CD14-positive monocyte (primary cell): ENCODE measurements around the gene CDC25C. TPM values are rescaled to one million over a fixed set of nuclear protein-coding genes. Genes with fewer than 3 reads are reported as not detected.

ENCODE experiments used
- DNase-seq, 3 donors: peaks; one replicate each; pipeline ENCODE4 v3.0.0-alpha.2; 2011 to 2022
- H2AFZ ChIP-seq: 2 replicates; pipeline ENCODE4 v1.6.0; 2012; ENCODE audit warnings: mild to moderate bottlenecking, low read depth, low read length, inconsistent platforms; ENCODE audit not compliant: insufficient read depth, poor library complexity, severe bottlenecking
- H3K27ac ChIP-seq, 2 donors: 1 replicate in 1 of 2; 2 replicates in 1 of 2; pipeline ENCODE4 v1.5.1; 2012 to 2013; ENCODE audit warnings: low read length in 2 of 2, control low read depth in 1 of 2, inconsistent platforms in 1 of 2, low read depth in 1 of 2, mild to moderate bottlenecking in 1 of 2
- H3K27me3 ChIP-seq, 2 donors: one replicate each; pipeline versions ENCODE4 v1.6.0 to v1.6.1; 2011 to 2013; ENCODE audit warnings: low read length in 2 of 2; ENCODE audit not compliant: control insufficient read depth in 2 of 2, insufficient read depth in 2 of 2
- H3K36me3 ChIP-seq, 2 donors: replicated peaks in 1 of 2; 1 replicate in 1 of 2; 2 replicates in 1 of 2; pipeline versions ENCODE4 v1.5.1 to v1.6.1; 2012 to 2013; ENCODE audit warnings: low read length in 2 of 2, control low read depth in 1 of 2, inconsistent platforms in 1 of 2, mild to moderate bottlenecking in 1 of 2; ENCODE audit not compliant: insufficient read depth in 2 of 2, control insufficient read depth in 1 of 2
- H3K4me1 ChIP-seq, 2 donors: 1 replicate in 1 of 2; 2 replicates in 1 of 2; pipeline versions ENCODE4 v1.5.1 to v1.6.1; 2012 to 2013; ENCODE audit warnings: low read length in 2 of 2, control low read depth in 1 of 2, inconsistent platforms in 1 of 2, mild to moderate bottlenecking in 1 of 2, moderate library complexity in 1 of 2; ENCODE audit not compliant: insufficient read depth in 2 of 2, control insufficient read depth in 1 of 2
- H3K4me2 ChIP-seq: replicated peaks from 2 replicates; pipeline ENCODE3; 2012; ENCODE audit warnings: low read length, moderate library complexity, mild to moderate bottlenecking; ENCODE audit not compliant: poor library complexity, severe bottlenecking; ENCODE audit errors: extremely low read depth
- H3K4me3 ChIP-seq, 3 experiments: fragments of 200-600 bp in 1 of 3; sonication (generic) in 1 of 3; replicated peaks in 1 of 3; 1 replicate in 2 of 3; 2 replicates in 1 of 3; pipeline ENCODE4 v1.5.1; 2011 to 2013; ENCODE audit warnings: low read length in 3 of 3, mild to moderate bottlenecking in 3 of 3, control low read depth in 2 of 3, low read depth in 2 of 3, inconsistent platforms in 1 of 3, moderate library complexity in 1 of 3
- H3K79me2 ChIP-seq: 2 replicates; pipeline ENCODE4 v1.6.0; 2012; ENCODE audit warnings: mild to moderate bottlenecking, control low read depth, inconsistent platforms, low read length, moderate library complexity; ENCODE audit not compliant: insufficient read depth
- H3K9ac ChIP-seq: 2 replicates; pipeline ENCODE4 v1.6.0; 2017; ENCODE audit warnings: low read length, mild to moderate bottlenecking; ENCODE audit not compliant: insufficient read depth, poor library complexity, severe bottlenecking
- H3K9me3 ChIP-seq, 2 donors: replicated peaks in 1 of 2; 1 replicate in 1 of 2; 2 replicates in 1 of 2; pipeline versions ENCODE4 v1.5.1 to v1.6.1; 2012 to 2013; ENCODE audit warnings: low read length in 2 of 2, control low read depth in 1 of 2; ENCODE audit not compliant: control insufficient read depth in 1 of 2, insufficient read depth in 1 of 2
- H4K20me1 ChIP-seq: 2 replicates; pipeline ENCODE4 v1.6.0; 2012; ENCODE audit warnings: mild to moderate bottlenecking, low read length, control low read depth, moderate library complexity; ENCODE audit not compliant: insufficient read depth
- H3K27ac Mint-ChIP-seq, 7 donors: one replicate each; pipeline ENCODE4 v1.8.0; 2020; ENCODE audit warnings: mild to moderate bottlenecking in 7 of 7, mixed read lengths in 7 of 7, moderate library complexity in 6 of 7, inconsistent platforms in 2 of 7
- H3K27me3 Mint-ChIP-seq, 3 donors: one replicate each; pipeline ENCODE4 v1.8.0; 2021 to 2022; ENCODE audit warnings: low read depth in 3 of 3, mild to moderate bottlenecking in 3 of 3, mixed read lengths in 3 of 3, moderate library complexity in 3 of 3, inconsistent platforms in 1 of 3
- H3K36me3 Mint-ChIP-seq, 2 donors: one replicate each; pipeline ENCODE4 v1.8.0; 2020; ENCODE audit warnings: mixed read lengths in 2 of 2, inconsistent platforms in 1 of 2, mild to moderate bottlenecking in 1 of 2
- H3K4me1 Mint-ChIP-seq: one replicate; pipeline ENCODE4 v1.8.0; 2020; ENCODE audit warnings: mild to moderate bottlenecking, mixed read lengths
- H3K4me3 Mint-ChIP-seq, 2 donors: one replicate each; pipeline ENCODE4 v1.8.0; 2020; ENCODE audit warnings: mild to moderate bottlenecking in 2 of 2, mixed read lengths in 2 of 2, moderate library complexity in 1 of 2
- H3K9me3 Mint-ChIP-seq, 7 donors: one replicate each; pipeline ENCODE4 v1.8.0; 2020 to 2022; ENCODE audit warnings: mixed read lengths in 7 of 7, mild to moderate bottlenecking in 6 of 7, moderate library complexity in 6 of 7, inconsistent platforms in 2 of 7
- CTCF ChIP-seq: fragments of 200-600 bp; IDR thresholded peaks from one replicate; pipeline ENCODE4 v1.8.0; 2022; ENCODE audit warnings: antibody characterized with exemption, mild to moderate bottlenecking
- WGBS: methylation state at CpG from one replicate; pipeline ENCODE4 v1.1.5; 2013; ENCODE audit warnings: missing lambda C conversion rate; ENCODE audit not compliant: insufficient coverage; 5-methylcytosine and 5-hydroxymethylcytosine counted together
- intact Hi-C, 2 donors: fragments of 100-400 bp; cut with micrococcal nuclease; formaldehyde crosslinking; loops; one replicate each; pipeline versions ENCODE4 v1.15.0 to v1.15.1; 2023
- polyA plus RNA-seq, 3 donors: library from polyadenylated mRNA; depleted of rRNA in 1 of 3; unstranded in 2 of 3; stranded (reverse) in 1 of 3; fragments of 300-500 nt in 2 of 3; fragments of >200 nt in 1 of 3; fragmentation: Illumina TruSeq in 2 of 3; gene quantifications; 1 replicate in 2 of 3; 2 replicates in 1 of 3; pipeline ENCODE4 v1.2.3, GENCODE V29; 2012 to 2021

Gene CDC25C
- polyA plus RNA-seq, 3 donors: not detected

- no peaks in the 10 kb centered on the region for H3K36me3 ChIP-seq
- Mint-ChIP-seq H3K36me3 (no peaks in the 10 kb centered on the region), H3K27ac (no peak overlapping the region), H3K27me3 (peaks cover 1 to 8% (median 2%) of the 10 kb centered on the region in 3 donors), H3K4me1 (no peaks in the 10 kb centered on the region), H3K9me3 (no peaks in the 10 kb centered on the region), H3K4me3 (no peak overlapping the region)
- intact Hi-C loops: no loop called here
- 83% methylated on average over 1 of the region's 3 CpGs for WGBS
- H3K9me3 ChIP-seq: no peaks in the 10 kb centered on the region
- no peaks in the 10 kb centered on the region for H3K27me3 ChIP-seq
- no peak for DNase-seq
- TF ChIP-seq CTCF: no peak
- H3K79me2 ChIP-seq: no peaks in the 10 kb centered on the region
- no peak overlapping the region for H3K27ac ChIP-seq
- no peak overlapping the region for H2AFZ ChIP-seq
- no peak overlapping the region for H3K4me2 ChIP-seq
- H3K4me3 ChIP-seq: no peak overlapping the region
- no peak overlapping the region for H3K9ac ChIP-seq
- H4K20me1 ChIP-seq: no peaks in the 10 kb centered on the region
- H3K4me1 ChIP-seq: no peaks in the 10 kb centered on the region
Observed at GRCh38 chr5:138263581-138263980, 68.0 kb downstream of the CDC25C start.

- no peaks in the 10 kb centered on the region for H3K9me3 Mint-ChIP-seq
Observed at GRCh38 chr5:138258704-138259292, 72.8 kb downstream of the CDC25C start.

More at GRCh38 chr5:138258704-138259292, 72.8 kb downstream of the CDC25C start:
- Histone ChIP-seq H3K4me2 (no peak overlapping the region), H3K27ac (no peak overlapping the region), H3K9me3 (no peaks in the 10 kb centered on the region), H4K20me1 (no peaks in the 10 kb centered on the region), H3K27me3 (no peaks in the 10 kb centered on the region), H2AFZ (no peak overlapping the region), H3K4me1 (no peaks in the 10 kb centered on the region), H3K4me3 (no peak overlapping the region), H3K36me3 (no peaks in the 10 kb centered on the region), H3K79me2 (no peaks in the 10 kb centered on the region), H3K9ac (no peak overlapping the region)
- DNase-seq: no peak
- WGBS: 68% methylated on average over 3 of the region's 4 CpGs
- intact Hi-C loops: no loop called here
- H3K27ac Mint-ChIP-seq: no peak overlapping the region
- no peaks in the 10 kb centered on the region for H3K36me3 Mint-ChIP-seq
- TF ChIP-seq CTCF: no peak
- H3K27me3 Mint-ChIP-seq: peaks cover 2 to 3% (median 2%) of the 10 kb centered on the region in 3 donors
- H3K4me1 Mint-ChIP-seq: no peaks in the 10 kb centered on the region
- H3K4me3 Mint-ChIP-seq: no peak overlapping the region
